OCI-LY1 (cell line): ENCODE data around the gene ACO2.
"Not testable (repeated sequence)": the region's sequence is repeated elsewhere in the genome, so short reads cannot be mapped to it uniquely, and the experiment has no call there.

Source experiments
- CTCF ChIP-seq: fragments of 200-600 bp; sonication (generic), shearing (Covaris generic); IDR thresholded peaks from 2 replicates; pipeline ENCODE4 v1.5.1; 2017; ENCODE audit warnings: mild to moderate bottlenecking, antibody characterized with exemption, low read length, moderate library complexity, mixed read lengths
- EZH2 ChIP-seq: fragments of 200-600 bp; sonication (generic), shearing (Covaris generic); IDR thresholded peaks from 2 replicates; pipeline ENCODE4 v1.8.0; 2017; ENCODE audit warnings: borderline replicate concordance, mixed run types, mild to moderate bottlenecking, antibody characterized with exemption, low read length, moderate library complexity, mixed read lengths

GRCh38 chr22:41440511-41440910, 28.4 kb upstream of the ACO2 start:
- TF ChIP-seq CTCF, EZH2: not testable (repeated sequence)
